ENCODE data around the gene COX5A.
A peak's percentile ranks its signal among the peaks of the same experiment; 100 is the strongest.
"Not testable (repeated sequence)": the region's sequence is repeated elsewhere in the genome, so short reads cannot be mapped to it uniquely, and the experiment has no call there.

Gene COX5A

DNA sequence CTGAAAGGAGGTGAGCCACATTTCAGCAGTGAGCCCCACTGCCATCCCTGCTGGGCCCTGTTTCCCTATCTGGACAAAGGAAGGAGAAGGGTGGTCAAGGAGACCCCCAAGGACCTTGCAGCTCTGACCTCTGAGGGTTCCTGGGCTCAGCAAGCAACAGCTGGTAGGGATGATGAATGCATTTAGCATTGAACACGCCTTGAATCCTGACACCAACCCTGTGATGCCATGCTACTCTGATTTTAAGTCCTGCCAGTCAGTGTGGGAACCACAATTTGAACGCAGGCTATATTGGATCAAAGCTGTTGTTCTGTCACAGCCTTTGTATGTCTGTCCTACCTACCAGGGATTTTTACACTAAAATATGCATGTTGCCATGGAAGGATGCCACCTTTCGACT lies 41.6 kb downstream of the COX5A start:
- no peak for DNase-seq

DNA sequence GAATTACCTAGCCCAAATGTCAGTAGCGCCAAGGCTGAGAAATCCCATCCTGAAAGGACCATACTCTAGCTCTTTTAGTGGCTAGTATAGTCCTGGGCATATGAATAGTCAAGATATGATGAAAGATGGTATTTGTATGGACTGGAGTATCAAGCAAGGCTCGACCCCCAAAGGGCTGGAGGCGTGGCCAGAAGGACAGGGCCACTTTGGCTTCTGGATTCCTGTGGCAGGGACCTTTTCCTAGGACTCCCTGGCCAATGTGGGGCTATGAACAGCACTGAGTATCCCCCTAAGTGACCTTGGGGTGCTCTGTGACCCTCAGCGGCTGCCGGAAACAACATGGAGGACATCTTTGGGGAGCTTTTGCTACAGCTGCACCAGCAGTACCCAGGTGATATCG lies 42.0 kb downstream of the COX5A start:
- DNase-seq: no peak

DNA sequence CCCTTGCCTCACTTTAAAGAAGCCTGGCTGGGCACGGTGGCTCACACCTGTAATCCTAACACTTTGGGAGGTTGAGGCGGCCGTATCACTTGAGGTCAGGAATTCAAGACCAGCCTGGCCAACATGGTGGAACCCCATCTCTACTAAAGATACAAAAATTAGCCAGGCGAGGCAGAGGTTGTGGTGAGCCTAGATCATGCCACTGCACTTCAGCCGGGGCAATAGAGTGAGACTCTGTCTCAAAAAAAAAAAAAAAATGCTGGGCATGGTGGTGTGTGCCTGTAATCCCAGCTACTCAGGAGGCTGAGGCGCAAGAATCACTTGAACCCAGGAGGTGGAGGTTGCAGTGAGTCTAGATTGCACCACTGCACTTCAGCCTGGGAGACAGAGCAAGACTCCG lies 43.5 kb downstream of the COX5A start:
- DNase-seq: not testable (repeated sequence)

DNA sequence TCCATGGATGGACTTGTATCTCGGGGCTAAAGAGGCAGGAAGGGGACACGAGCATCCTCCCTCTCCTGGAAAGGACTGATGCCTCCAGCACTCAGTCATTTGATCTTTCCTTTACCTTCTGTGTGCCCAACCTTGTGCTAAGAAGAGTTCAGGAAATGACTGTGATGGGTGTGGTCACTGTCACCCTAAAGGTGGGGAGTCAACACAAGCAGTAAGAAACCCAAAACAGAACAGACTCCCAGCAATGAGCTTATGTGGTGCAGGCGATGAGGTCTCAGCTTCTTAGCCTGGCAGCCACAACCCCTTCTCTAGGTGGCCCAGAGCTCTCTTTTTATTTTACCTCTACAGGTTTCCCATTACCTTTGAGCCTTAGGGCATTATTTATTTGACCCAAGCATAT lies 44.2 kb downstream of the COX5A start:
- DNase-seq: no peak

DNA sequence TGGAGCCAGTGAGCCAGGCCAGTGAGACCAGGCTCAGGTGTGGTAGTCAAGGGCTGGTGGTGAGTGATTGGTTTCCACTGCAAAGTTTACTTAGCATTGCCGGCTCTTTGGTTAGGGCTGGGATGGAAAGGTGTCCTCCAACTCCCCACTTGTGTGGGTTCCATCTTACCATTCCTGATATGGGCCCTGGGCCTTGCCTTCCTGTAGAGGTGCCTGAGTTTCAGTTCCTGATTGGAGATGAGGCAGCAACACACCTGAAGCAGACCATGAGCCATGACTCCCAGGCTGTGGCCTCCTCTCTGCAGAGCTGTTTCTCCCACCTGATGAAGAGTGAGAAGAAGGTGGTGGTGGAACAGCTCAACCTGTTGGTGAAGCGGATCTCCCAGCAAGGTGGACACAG lies 44.9 kb downstream of the COX5A start:
- DNase-seq: no peak

DNA sequence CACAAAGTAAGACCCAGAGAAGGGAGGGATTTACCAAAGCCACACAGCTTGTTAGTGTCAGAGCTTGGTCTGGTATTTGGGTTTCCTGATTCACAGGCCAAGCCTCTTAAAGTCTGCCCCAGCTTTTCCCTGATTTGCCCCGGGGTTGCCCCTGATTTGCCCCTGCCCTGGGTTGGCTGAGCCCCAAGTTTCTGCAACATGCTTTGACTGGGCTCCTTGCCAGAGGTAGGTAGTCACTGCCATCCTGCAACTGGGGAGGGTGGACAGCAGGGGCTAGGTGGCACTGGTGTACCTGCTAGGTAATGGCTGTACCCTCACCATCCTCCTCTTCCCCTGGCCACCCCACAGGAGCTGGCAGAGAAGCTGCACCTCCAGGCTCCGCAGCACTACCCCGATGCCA lies 45.6 kb downstream of the COX5A start:
- peak in 2 of 3 donors; percentile 16 to 39 for DNase-seq

DNA sequence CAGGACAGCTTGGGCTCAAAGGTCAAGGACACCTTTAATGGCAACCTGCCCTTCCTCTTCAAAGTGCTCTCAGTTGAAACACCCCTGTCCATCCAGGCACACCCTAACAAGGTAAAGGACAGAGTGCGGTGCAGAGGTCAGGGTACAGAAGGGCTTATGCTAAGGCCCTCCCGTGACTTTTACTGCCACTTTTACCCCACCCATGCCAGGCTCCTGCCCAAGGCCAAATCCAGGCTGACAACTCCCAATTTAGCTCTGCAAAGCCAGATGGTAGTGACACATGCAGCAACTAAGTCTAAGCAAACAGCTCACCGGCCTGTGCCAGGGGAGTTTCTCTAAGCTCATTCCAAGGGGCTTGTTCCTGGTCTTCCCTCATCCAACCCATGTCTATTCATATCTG lies 46.4 kb downstream of the COX5A start:
- DNase-seq: no peak

DNA sequence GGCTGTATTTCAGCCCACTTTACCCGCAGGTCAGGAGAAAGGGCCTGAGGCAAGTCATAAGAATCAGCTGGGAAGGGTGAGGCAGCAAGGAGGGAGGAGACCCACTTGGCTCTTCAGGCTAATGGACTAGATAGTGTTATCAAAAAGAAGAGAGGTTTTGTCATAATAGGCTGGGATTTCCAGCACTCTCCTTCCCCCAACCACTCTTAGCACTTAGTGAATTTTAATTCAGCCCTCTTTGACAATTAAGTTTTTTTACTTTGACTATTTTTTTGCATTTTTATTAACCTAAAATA lies 47.3 kb downstream of the COX5A start:
- DNase-seq: no peak

DNA sequence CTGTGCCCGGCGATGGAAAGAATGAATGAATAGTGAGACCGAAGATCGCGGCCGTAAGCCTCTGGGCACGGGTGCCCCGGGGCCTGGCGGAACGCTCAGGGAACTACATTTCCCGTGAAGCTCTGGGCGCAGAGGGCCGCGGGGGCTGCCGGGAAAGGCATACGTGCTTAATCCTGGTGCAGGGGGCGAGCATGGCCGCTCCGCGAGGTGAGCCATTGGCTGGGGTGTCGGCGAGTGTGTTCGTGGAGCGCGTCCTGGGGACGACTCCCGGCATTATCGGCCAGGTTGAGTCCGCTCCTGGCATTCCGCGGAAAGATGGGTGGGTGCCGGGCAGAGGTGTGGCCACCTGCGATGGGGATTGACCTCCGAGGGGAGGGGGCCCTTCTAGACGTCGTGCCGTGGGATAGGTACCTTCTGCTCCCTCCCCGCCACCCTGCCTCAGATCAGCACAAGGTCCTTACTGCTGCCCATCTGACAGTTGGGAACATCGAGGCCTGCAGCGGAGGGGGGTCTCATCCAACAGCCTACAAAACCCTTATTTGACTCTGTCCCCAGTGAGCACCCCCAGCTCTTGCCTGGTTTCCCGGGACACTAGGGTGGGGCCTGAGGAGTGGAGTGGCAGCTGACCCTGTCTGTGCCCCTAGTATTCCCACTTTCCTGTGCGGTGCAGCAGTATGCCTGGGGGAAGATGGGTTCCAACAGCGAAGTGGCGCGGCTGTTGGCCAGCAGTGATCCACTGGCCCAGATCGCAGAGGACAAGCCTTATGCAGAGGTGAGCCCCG lies 47.8 kb downstream of the COX5A start, which contains the start of gene MPI:
Gene MPI (plus strand): TSS at position 160 of the 782 bp plus-strand sequence. CDS start 32 bp downstream, at position 192.
- peak; percentile 85 to 93 (median 90) for DNase-seq

DNA sequence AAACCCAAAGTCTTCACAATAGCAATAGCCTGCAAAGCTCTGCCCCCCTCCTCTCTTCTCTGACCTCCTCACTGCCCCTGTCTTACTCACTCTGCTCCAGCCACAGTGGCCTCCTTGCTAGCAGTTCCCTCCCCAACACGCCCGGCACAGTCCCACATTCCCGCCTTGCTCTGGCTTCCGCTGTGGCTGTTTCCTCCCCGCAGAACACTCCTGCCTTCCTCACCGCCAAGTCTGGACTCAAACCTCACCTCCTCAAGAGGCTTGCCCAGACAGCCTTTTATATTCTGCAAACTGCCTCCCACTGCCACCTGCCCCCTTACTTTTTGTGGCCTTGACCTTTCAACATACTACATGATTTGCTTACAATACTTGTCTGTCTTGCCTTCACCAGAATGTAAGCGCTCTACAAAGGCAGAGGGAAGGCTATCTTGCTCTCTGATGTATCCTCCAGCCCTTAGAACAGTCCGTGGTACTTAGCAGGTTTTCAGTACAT lies 48.4 kb downstream of the COX5A start:
- DNase-seq: peak; percentile 59 to 68 (median 60)

DNA sequence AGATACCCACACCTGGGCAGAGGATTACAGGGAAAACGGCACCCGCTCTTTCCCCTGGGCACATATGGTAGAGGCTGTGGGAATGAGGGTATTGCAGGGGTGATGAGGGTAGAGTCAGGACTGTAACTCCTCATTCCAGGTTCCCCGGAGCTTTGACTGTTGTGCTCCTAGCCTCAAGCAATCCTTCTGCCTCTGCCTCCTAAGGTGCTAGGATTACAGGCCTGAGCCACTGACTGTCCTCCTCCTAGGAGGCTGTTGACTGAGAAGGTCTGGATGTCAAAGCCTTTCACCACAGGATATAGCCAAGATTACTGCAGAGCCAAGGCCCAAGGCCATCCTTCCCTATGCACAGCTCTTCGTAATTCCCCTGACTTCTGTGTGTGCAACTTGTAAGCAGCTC lies 49.2 kb downstream of the COX5A start:
- DNase-seq: no peak

DNA sequence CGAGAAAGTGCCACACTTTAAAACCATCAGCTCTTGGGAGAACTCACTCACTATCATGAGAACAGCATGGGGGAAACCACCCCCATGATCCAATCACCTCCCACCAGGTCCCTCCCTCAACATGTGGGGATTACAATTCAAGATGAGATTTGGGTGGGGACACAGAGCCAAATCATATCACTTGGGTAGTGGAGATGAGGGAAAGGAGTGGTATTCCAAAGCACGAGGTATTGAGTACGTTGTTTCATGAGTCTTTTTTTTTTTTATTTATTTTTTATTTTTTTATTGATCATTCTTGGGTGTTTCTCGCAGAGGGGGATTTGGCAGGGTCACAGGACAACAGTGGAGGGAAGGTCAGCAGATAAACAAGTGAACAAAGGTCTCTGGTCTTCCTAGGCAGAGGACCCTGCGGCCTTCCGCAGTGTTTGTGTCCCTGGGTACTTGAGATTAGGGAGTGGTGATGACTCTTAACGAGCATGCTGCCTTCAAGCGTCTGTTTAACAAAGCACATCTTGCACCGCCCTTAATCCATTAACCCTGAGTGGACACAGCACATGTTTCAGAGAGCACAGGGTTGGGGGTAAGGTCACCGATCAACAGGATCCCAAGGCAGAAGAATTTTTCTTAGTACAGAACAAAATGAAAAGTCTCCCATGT lies 50.2 kb downstream of the COX5A start:
- not testable (repeated sequence) for DNase-seq

DNA sequence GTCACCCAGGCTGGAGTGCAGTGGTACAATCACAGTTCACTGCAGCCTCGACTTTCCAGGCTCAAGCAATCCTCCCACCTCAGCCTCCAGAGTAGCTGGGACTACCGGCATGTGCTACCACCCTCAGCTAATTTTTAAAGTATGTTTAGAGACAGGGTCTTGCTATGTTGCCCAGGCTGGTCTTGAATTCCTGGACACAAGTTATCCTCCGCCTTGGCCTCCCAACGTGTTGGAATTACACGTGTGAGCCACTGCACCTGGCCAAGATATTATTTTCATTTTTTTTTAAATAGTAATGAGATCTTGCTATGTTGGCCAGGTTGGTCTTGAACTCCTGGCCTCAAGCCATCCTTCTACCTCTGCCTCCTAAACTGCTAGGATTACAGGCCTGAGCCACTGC lies 52.4 kb downstream of the COX5A start:
- DNase-seq: no peak

DNA sequence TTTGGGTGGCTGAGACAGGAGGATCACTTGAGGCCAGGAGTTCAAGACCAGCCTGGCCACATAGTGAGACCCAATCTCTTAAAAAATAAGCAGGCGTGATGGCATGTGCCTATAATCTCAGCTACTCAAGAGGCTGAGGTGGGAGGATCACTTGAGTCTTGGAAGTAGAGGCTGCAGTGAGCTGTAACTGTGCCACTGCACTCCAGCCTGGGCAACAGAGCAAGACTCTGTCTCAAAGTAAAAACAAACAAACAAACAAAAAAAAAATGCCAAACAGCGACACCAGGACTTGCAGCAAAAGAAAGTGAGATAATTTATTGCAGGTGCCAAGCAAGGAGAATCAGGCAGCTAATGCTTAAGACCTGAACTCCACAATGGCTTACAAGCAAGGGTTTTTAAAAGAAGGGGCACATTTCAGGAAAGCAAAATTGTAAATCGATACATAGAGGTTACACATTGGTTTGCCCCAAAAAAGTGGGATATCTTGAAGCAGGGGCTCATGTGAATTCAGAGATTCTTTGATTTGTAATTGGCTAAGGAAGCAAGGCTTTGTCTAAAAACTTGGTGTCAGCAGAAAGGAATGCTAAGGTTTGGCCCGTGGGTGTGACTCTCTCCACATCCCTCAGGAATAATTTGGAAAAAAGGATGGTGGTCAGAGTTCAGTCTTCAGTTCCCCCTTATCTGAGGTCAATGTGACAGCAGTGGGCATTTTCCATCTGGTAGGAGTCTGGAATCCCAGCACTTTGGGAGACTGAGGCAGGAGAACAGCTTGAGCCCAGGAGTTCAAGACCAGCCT lies 53.2 kb downstream of the COX5A start:
- DNase-seq: no peak

DNA sequence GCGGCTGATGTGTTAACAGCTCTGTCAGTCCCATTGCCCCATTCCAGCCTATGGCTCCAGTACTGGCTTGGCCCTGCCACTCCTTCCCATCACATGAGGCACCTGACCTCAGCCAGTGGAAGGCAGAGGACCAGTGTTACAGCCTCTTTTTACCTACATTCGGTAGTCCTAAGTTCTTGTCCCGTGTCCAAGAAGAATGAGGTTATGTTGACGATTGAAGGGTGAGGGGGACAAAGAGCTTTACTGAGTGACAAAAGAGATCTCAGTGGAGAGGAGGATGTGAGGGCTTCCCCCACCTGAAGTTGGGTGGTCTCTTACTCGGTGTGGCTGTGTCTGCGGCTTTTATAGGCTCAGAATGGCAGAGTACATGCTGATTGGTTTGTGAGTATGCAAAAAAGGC lies 55.3 kb downstream of the COX5A start:
- no peak for DNase-seq

DNA sequence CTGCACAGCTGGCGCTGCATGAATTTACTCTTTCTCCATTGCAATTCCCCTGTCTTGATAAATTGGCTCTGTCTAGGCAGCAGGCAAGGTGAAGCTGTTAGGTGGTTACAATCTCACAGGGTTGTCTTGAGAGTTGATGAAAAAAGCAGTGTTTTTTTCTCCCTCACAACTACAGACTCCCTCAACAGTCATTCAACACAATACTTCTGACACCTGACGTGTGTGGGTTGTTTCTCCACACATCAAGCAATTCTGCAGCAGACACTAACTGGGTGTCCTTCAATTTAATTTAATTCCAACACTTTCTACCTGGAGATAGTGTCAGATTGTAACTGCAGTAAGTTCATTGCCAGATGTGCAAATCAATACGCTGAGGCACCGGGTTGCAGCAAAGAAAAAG lies 59.6 kb downstream of the COX5A start:
- DNase-seq: no peak

DNA sequence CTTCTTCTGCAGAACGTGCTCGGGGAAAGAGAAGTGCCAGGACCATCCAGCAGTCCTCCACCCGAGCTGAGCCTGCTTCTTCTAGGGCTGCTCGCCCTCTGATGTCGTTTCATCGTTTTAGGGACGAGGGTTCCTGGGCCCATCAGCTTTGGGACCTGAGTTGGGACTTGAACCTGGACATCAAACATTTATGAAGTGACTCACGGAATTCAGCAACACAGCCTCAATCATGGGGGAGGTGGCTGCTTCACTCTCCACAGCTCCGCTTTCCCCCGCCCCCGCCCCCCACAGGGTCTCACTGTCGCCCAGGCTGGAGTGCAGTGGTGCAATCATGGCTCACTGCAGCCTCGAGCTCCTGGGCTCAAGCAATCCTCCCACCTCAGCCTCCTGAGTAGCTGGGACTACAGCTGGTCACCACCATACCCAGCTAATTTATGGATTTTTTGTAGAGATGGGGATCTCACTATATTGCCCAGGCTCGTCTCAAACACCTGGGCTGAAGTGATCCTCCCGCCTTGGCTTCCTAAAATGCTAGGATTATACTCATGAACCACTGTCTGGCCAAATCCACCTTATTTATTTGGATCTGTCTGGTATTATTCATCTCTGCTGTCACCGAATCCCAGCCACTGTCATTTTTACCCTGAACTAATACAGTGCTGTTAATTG lies 64.0 kb downstream of the COX5A start:
- DNase-seq: peak; percentile 26 to 35 (median 29)

DNA sequence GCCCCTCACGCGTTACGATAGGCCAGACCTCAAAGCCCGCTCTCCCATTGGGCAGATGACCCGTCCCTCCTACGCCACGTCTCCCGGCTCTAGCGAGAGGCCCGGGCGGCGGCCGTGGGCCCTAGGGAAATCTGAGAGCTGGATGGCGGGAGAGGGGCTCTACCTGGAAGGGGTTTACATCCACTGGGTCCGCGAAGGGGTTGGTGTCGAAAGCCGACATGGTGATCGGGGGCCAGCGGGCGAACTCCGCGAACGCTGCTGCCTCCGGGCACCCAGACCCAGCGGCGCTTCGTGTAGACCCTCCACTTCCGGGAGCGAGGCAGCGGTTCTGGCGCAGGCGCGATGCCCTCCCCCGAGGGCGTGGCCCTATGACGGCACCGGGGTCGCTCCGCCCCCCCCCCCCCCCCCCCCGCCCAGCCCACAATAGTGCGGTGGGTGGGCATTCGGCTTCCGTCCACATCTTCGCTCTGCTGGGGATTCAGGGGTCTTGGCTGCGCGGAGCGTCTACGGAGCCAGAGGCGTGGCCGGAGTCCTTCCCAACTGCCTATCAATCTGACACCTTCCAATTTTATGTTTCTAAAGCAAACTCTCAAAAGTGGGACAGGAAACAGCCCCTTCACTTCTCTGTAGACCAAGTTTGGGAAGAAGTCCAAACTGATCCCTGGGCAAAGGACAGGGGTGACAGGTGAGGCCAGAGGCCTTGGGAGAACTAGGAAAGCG lies 64.7 kb downstream of the COX5A start, which contains the start of gene SCAMP2:
Gene SCAMP2 (minus strand): TSS at position 330 of the 720 bp plus-strand sequence. CDS start 110 bp downstream, at position 220.
- peak; percentile 95 to 96 (median 96) for DNase-seq

DNA sequence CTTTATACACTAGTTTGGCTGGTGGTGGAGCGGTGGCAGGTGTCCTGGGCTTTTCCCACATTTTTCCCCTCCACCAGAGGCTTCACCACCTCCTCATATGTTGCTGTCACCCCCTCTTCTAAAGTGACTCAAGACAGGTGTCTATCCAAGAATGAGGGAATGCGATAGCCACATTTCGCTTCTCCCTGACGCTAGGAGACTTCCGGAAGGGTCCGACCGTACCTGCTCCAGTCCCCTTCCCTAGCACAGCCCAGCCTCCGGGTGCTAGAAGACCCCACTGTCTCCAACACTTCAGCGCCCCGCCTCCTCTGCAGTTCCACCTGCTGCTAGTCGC lies 65.2 kb downstream of the COX5A start:
- no peak for DNase-seq

DNA sequence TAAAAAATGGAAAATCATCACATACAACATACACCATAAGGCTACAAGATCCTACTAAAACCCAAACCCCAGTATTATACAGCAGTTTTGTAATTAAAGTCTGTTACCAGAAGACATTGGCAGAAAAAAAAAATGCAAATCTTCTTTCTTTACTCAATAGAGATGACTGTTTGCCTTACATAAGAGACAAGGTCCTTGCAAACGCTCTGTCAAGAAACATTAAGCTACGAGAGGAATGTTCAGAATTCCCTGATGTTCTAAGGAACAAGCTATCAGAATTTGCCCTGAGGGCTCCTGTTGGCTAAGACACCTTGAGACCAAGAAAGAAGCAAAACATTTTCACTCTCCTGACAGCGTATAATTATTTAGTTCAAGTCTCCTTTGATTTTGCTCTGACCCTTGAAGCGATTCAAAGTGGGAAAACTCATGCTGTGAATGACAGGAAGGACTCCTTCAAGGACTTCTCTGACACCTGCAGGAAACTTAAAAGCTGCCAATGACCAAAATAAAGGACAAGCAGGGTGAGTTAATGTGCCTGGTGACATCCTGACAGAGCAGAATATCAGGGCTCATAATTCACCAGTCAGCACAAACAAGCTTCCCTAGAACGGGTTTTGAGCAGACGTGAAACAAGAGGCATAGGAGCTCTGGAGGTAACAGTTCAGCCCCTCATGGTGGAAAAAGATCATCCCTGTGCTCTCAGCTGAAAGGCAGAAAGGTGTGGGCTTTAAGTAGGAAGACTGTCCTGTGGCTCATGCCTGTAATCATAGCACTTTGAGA lies 67.2 kb downstream of the COX5A start:
- DNase-seq: peak in 2 of 3 donors; percentile 36 to 48
